Measurements from ENCODE around the gene GAS2L1. TPM values are rescaled to one million over a fixed set of nuclear protein-coding genes. Genes with fewer than 3 reads are reported as not detected.

Gene GAS2L1
- total RNA-seq, 3 donors from 2014 or later (not counting 1 experiment from before 2014, with no cell fraction given) = 0.57 to 4.1 (median 2.8) TPM

GRCh38 chr22:29316141-29316828, 9.8 kb downstream of the GAS2L1 start:
- H3K4me1 ChIP-seq (ENCODE audit: control insufficient read depth, insufficient read depth, low read length) = peaks cover 15% of the 10 kb centered on the region
- WGBS (ENCODE audit: insufficient coverage) = 56% methylated on average over 18 of the region's 18 CpGs
- Mint-ChIP-seq H3K27ac (no peak overlapping the region), H3K9me3 (no peaks in the 10 kb centered on the region), H3K27me3 (ENCODE audit: low read depth in 2 of 2) (peaks cover 36 to 37% of the 10 kb centered on the region in 2 donors), H3K4me3 (no peak overlapping the region), H3K36me3 (no peaks in the 10 kb centered on the region), H3K4me1 (peaks cover 9 to 18% of the 10 kb centered on the region in 2 donors)
- DNase-seq (no peak), ATAC-seq (no peak)
- no peak for TF ChIP-seq CTCF (IDR thresholded peaks at IDR 0.05)
- peaks cover 26% of the 10 kb centered on the region for H3K27me3 ChIP-seq (ENCODE audit: control insufficient read depth, insufficient read depth, low read length)
- intact Hi-C loops (cut with micrococcal nuclease) = no loop called here
- H3K4me3 ChIP-seq (ENCODE audit: low read length) = no peak overlapping the region
- H3K36me3 ChIP-seq (ENCODE audit: control insufficient read depth, insufficient read depth, low read length) = no peaks in the 10 kb centered on the region
- no peak overlapping the region for H3K27ac ChIP-seq (ENCODE audit: low read length)
- no peaks in the 10 kb centered on the region for H3K9me3 ChIP-seq (ENCODE audit: control insufficient read depth, insufficient read depth, low read length)

GRCh38 chr22:29317827-29318454, 11.5 kb downstream of the GAS2L1 start:
- H3K4me1 ChIP-seq (ENCODE audit: control insufficient read depth, insufficient read depth, low read length) = peaks cover 15% of the 10 kb centered on the region
- no peaks in the 10 kb centered on the region for H3K9me3 ChIP-seq (ENCODE audit: control insufficient read depth, insufficient read depth, low read length)
- ATAC-seq (no peak), DNase-seq (no peak)
- TF ChIP-seq CTCF (IDR thresholded peaks at IDR 0.05) = no peak
- H3K4me3 ChIP-seq (ENCODE audit: low read length) = no peak overlapping the region
- H3K36me3 ChIP-seq (ENCODE audit: control insufficient read depth, insufficient read depth, low read length) = no peaks in the 10 kb centered on the region
- WGBS (ENCODE audit: insufficient coverage) = 91% methylated on average over 18 of the region's 18 CpGs
- intact Hi-C loops (cut with micrococcal nuclease) = no loop called here
- Mint-ChIP-seq H3K27ac (no peak overlapping the region), H3K27me3 (ENCODE audit: low read depth in 2 of 2) (peaks cover 28 to 31% of the 10 kb centered on the region in 2 donors), H3K36me3 (no peaks in the 10 kb centered on the region), H3K9me3 (no peaks in the 10 kb centered on the region), H3K4me3 (no peak overlapping the region), H3K4me1 (peaks cover 9 to 18% of the 10 kb centered on the region in 2 donors)
- H3K27ac ChIP-seq (ENCODE audit: low read length) = no peak overlapping the region
- peaks cover 19% of the 10 kb centered on the region for H3K27me3 ChIP-seq (ENCODE audit: control insufficient read depth, insufficient read depth, low read length)

GRCh38 chr22:29319072-29319471, 12.6 kb downstream of the GAS2L1 start:
- DNase-seq (no peak), ATAC-seq (no peak)
- H3K27ac Mint-ChIP-seq = no peak overlapping the region
- H3K4me3 Mint-ChIP-seq = no peak overlapping the region
- no peak for TF ChIP-seq CTCF (IDR thresholded peaks at IDR 0.05)
- H3K27me3 Mint-ChIP-seq (ENCODE audit: low read depth in 2 of 2) = peaks cover 20% of the 10 kb centered on the region in 2 donors
- intact Hi-C loops (cut with micrococcal nuclease) = no loop called here
- no peaks in the 10 kb centered on the region for H3K36me3 Mint-ChIP-seq
- Histone ChIP-seq H3K9me3 (ENCODE audit: control insufficient read depth, insufficient read depth, low read length) (no peaks in the 10 kb centered on the region), H3K4me3 (ENCODE audit: low read length) (no peak overlapping the region), H3K27ac (ENCODE audit: low read length) (no peak overlapping the region), H3K27me3 (ENCODE audit: control insufficient read depth, insufficient read depth, low read length) (peaks cover 13% of the 10 kb centered on the region), H3K4me1 (ENCODE audit: control insufficient read depth, insufficient read depth, low read length) (peaks cover 9% of the 10 kb centered on the region), H3K36me3 (ENCODE audit: control insufficient read depth, insufficient read depth, low read length) (no peaks in the 10 kb centered on the region)
- WGBS (ENCODE audit: insufficient coverage) = 82% methylated on average over 2 of the region's 2 CpGs
- no peaks in the 10 kb centered on the region for H3K9me3 Mint-ChIP-seq
- peaks cover 6 to 7% of the 10 kb centered on the region in 2 donors for H3K4me1 Mint-ChIP-seq
